Fibroblast of lung (primary cell): ENCODE measurements around the gene KCNJ9. TPM values are rescaled to one million over a fixed set of nuclear protein-coding genes. Genes with fewer than 3 reads are reported as not detected.

Experiments
- DNase-seq, 2 donors: peaks; one replicate each; pipeline versions ENCODE4 v3.0.0 to v3.0.0-alpha.2; 2010; ENCODE audit warnings: low read depth in 2 of 2
- H2AFZ ChIP-seq: 2 replicates; pipeline ENCODE4 v1.5.1; 2012; ENCODE audit warnings: low read length, control low read depth, inconsistent platforms
- H3K27ac ChIP-seq: 2 replicates; pipeline ENCODE4 v1.5.1; 2011; ENCODE audit warnings: low read length, control low read depth; ENCODE audit not compliant: insufficient read depth
- H3K27me3 ChIP-seq: 2 replicates; pipeline ENCODE4 v1.5.1; 2011; ENCODE audit warnings: mild to moderate bottlenecking, low read length; ENCODE audit not compliant: control insufficient read depth, insufficient read depth
- H3K36me3 ChIP-seq: 2 replicates; pipeline ENCODE4 v1.5.1; 2011; ENCODE audit warnings: low read length; ENCODE audit not compliant: control insufficient read depth, insufficient read depth
- H3K4me1 ChIP-seq: 2 replicates; pipeline ENCODE4 v1.5.1; 2011; ENCODE audit warnings: low read length; ENCODE audit not compliant: control insufficient read depth, insufficient read depth; ENCODE audit errors: extremely low read depth
- H3K4me2 ChIP-seq: 2 replicates; pipeline ENCODE4 v1.5.1; 2011; ENCODE audit warnings: low read length, control low read depth; ENCODE audit not compliant: insufficient read depth; ENCODE audit errors: extremely low read depth
- H3K4me3 ChIP-seq, 4 experiments: fragments of 200-600 bp in 1 of 4; sonication (generic) in 1 of 4; replicated peaks in 1 of 4; 2 replicates each; pipeline ENCODE4 v1.5.1; 2011 to 2016; ENCODE audit warnings: low read length in 4 of 4, low read depth in 3 of 4, mild to moderate bottlenecking in 3 of 4, control low read depth in 2 of 4, inconsistent platforms in 1 of 4, mixed read lengths in 1 of 4; ENCODE audit not compliant: insufficient read depth in 1 of 4; ENCODE audit errors: control extremely low read depth in 1 of 4
- H3K79me2 ChIP-seq: 2 replicates; pipeline ENCODE4 v1.5.1; 2012; ENCODE audit warnings: mild to moderate bottlenecking, low read length, inconsistent platforms; ENCODE audit not compliant: control insufficient read depth, insufficient read depth
- H3K9ac ChIP-seq: 2 replicates; pipeline ENCODE4 v1.5.1; 2011; ENCODE audit warnings: mild to moderate bottlenecking, low read length, control low read depth; ENCODE audit not compliant: insufficient read depth
- H3K9me3 ChIP-seq: 2 replicates; pipeline ENCODE4 v1.5.1; 2012; ENCODE audit warnings: low read depth, low read length; ENCODE audit not compliant: control insufficient read depth, insufficient read depth
- H4K20me1 ChIP-seq: 2 replicates; pipeline ENCODE4 v1.5.1; 2011; ENCODE audit warnings: low read length; ENCODE audit not compliant: control insufficient read depth, insufficient read depth; ENCODE audit errors: extremely low read depth
- CTCF ChIP-seq, 2 donors: IDR thresholded peaks in 1 of 2; conservative IDR thresholded peaks in 1 of 2; 1 replicate in 1 of 2; 2 replicates in 1 of 2; pipeline ENCODE4 v1.5.1; 2011 to 2012; ENCODE audit warnings: low read length in 2 of 2, control low read depth in 1 of 2, inconsistent platforms in 1 of 2, low read depth in 1 of 2, mild to moderate bottlenecking in 1 of 2
- EZH2 ChIP-seq: IDR thresholded peaks from 2 replicates; pipeline ENCODE4 v1.5.1; 2012; ENCODE audit warnings: low read length, control low read depth, mild to moderate bottlenecking; ENCODE audit errors: missing control alignments
- polyA plus RNA-seq, 2 donors: library from polyadenylated mRNA; depleted of rRNA in 1 of 2; stranded (reverse) in 1 of 2; unstranded in 1 of 2; fragments of >200 nt; gene quantifications; 2 replicates each; pipeline ENCODE4 v1.2.1, GENCODE V29; 2011 to 2012; ENCODE audit warnings: missing spikeins in 1 of 2
- total RNA-seq: library from RNA; depleted of rRNA; stranded (reverse); fragments of >200 nt; gene quantifications from 2 replicates; pipeline ENCODE4 v1.2.1, GENCODE V29; 2014

KCNJ9 gene
- total and polyA plus RNA-seq, 2 donors (not counting 1 experiment from before 2014, with no cell fraction given): under 0.01 TPM; not detected in 1

DNA sequence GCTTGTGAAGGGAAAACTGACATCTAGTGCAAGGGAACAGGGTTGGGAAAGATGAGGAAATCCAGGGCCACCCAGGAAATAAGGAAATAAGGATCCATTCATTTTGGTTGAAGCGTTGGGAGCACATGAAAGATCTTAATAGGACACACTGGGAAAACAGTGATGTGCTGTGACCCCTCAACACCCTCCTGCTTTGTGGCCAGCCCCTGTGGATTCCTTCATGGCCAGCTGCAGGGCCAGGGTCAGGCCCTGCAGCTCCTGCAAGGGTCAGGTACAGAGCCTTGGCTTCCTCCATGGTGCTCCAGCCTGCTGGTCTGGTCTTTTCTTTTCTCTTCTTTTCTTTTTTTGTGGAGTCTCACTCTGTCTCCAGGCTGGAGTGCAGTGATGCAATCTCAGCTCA is 30.7 kb upstream of the KCNJ9 start:
- no peaks in the 10 kb centered on the region for H3K9me3 ChIP-seq
- H3K4me2 ChIP-seq: no peak overlapping the region
- H3K36me3 ChIP-seq: no peaks in the 10 kb centered on the region
- DNase-seq: no peak
- no peaks in the 10 kb centered on the region for H3K79me2 ChIP-seq
- H2AFZ ChIP-seq: no peak overlapping the region
- H4K20me1 ChIP-seq: no peaks in the 10 kb centered on the region
- H3K27me3 ChIP-seq: peaks cover 26% of the 10 kb centered on the region
- no peak overlapping the region for H3K4me3 ChIP-seq
- TF ChIP-seq EZH2: no peak
- no peak for TF ChIP-seq CTCF (conservative IDR thresholded peaks at IDR 0.05 in 1 of 2, IDR thresholded peaks at IDR 0.05 in 1 of 2; ENCODE audit: low read depth in 1 of 2, low read length in 2 of 2)
- H3K27ac ChIP-seq: no peak overlapping the region
- H3K4me1 ChIP-seq: no peaks in the 10 kb centered on the region
- no peak overlapping the region for H3K9ac ChIP-seq

DNA sequence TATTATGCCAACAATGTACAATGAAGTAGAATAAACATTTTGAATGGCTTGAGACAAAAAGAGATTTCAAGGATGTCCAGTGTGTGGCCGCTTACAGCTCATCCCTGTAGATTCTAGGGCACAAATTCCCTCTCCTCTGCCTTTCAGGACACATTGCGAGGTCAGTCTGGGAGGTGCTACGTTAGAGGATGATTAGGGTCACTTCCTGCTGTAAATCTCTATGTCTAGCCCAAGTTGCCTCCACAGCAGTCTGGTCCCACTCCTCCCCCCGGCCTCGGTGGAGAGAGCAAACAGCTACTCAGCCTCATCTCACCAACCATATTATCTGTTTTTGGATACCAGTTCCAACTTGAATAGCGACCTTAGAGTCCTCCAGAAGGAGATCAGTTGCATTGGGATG is 28.4 kb upstream of the KCNJ9 start:
- Histone ChIP-seq H3K9me3 (no peaks in the 10 kb centered on the region), H3K4me3 (no peak overlapping the region), H3K27ac (no peak overlapping the region), H3K36me3 (no peaks in the 10 kb centered on the region), H3K9ac (no peak overlapping the region), H3K79me2 (no peaks in the 10 kb centered on the region), H2AFZ (no peak overlapping the region), H3K27me3 (peaks cover 33% of the 10 kb centered on the region), H3K4me1 (no peaks in the 10 kb centered on the region), H4K20me1 (no peaks in the 10 kb centered on the region), H3K4me2 (no peak overlapping the region)
- no peak for DNase-seq
- TF ChIP-seq EZH2 (no peak), CTCF (conservative IDR thresholded peaks at IDR 0.05 in 1 of 2, IDR thresholded peaks at IDR 0.05 in 1 of 2; ENCODE audit: low read depth in 1 of 2, low read length in 2 of 2) (no peak)

DNA sequence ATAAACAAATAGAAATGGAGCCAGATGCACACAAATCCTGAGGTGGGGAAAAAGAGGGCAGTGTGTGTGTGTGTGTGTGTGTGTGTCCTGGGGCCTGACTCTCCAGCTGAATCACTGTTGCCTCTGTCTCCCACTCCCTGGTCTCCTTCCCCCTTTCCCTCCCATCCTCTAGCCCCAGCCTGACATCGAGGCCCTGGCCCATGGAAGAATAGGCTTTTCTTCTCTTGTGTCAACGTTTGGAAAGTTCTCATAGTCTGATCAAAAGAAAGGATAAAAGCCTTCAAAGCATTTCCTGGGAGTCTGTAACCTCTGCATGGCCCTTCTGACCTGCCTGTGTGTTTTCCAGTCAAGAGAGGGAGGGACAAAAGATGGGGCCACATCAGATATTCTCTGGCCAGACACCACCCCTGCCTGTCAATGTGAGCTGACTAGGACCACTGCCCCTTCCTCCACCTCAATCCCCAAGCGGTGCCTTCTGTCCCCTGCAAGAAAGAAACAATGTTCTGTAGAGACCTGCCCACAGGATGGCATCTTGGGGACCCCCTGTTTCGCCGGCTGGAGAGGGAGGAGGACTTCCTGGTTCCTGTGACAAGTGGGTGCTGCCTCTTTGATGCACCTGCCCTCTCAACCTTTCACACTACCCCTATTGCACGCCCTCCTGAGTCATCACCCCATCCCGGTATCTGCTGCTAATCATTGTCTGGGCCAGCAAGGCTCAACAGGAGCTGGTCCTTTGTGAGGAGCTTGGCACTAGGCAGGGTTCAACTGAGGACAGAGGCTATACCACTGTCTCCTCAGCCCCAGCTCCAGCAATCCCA is 27.6 kb upstream of the KCNJ9 start:
- DNase-seq: no peak
- Histone ChIP-seq H3K27ac (no peak overlapping the region), H4K20me1 (no peaks in the 10 kb centered on the region), H3K9ac (no peak overlapping the region), H3K4me1 (no peaks in the 10 kb centered on the region), H3K4me3 (no peak overlapping the region), H3K9me3 (no peaks in the 10 kb centered on the region), H3K79me2 (no peaks in the 10 kb centered on the region), H3K36me3 (no peaks in the 10 kb centered on the region), H2AFZ (no peak overlapping the region), H3K4me2 (no peak overlapping the region), H3K27me3 (peaks cover 30% of the 10 kb centered on the region)
- TF ChIP-seq EZH2 (no peak), CTCF (conservative IDR thresholded peaks at IDR 0.05 in 1 of 2, IDR thresholded peaks at IDR 0.05 in 1 of 2; ENCODE audit: low read depth in 1 of 2, low read length in 2 of 2) (no peak)
